ENCODE results near the gene CCDC92.

- TF ChIP-seq ZSCAN21 (CRISPR knock-in tag; IDR thresholded peaks at IDR 0.05; ENCODE audit: borderline replicate concordance) (no peak), HOXA7 (CRISPR knock-in tag; IDR thresholded peaks at IDR 0.05) (no peak)
These were observed 3.7 kb upstream of the CCDC92 start for GRCh38 chr12:123976227-123976826.

Data from HepG2 (cell line).